SHP77 (cell line): ENCODE results near the gene TAGLN3.

ENCODE experiments used
- DNase-seq, 2 experiments: peaks; one replicate each; lab custom pipeline; 2025; lab: John Stamatoyannopoulos, UW

TAGLN3 gene

DNA sequence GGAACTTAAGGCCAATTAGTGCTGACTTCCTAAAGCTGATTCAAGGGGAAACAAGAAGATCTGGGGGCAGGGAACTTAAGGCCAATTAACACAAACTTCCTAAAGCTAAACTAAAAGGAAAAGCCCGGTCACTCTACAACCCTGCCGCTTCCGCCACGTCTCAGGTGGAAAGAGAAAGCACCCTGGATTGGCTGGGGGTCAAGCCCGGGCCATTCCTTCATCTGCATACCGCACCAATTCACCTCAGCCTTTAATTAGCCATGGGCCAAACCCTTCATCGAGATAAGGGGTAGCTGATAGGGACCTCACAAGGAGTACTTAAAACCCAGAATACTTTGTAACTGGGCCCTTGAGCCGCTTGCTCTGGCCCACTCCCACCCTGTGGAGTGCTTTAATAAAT lies 50.2 kb downstream of the TAGLN3 start:
- no peak for DNase-seq

DNA sequence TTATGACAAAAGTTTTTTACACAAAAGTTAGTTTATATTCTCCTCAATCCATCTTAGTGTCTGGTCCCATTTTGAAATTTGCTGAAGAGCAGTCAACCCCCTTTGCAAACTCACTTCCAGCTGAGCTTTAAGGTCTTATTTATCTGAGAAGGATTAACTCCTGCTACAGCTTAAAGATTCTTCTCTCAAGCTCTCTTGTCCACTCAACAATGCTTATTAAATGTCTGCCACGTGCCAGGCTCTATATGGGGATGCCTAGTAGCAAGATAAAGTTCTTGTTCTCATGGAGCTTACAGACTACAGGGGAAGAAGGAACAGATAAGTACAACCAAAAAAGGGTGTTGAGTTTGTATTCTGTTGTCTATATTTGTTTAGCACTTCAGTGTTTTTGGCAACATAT lies 54.5 kb downstream of the TAGLN3 start:
- no peak for DNase-seq

- no peak for DNase-seq
Measured at GRCh38 chr3:112056451-112056929, 57.8 kb downstream of the TAGLN3 start.

DNA sequence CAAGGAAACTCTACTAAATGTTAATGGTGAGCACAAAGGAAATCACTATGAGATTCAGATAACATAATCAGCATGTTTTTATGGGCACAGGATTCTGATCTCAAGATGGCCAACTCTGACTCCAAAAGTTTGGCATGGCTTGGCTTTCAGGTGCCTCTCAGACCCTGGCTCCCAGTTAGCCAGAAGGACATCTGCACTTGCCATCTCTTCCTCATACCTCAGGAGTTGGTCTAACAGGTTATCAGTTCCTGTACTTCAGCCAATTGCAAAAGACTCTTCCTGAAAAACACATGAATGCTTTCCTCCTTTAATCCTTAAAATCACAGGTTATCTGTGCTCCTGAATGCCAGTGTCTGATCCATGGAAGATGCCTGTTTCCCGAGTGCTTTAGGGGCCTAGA lies 60.8 kb downstream of the TAGLN3 start:
- DNase-seq = no peak

DNA sequence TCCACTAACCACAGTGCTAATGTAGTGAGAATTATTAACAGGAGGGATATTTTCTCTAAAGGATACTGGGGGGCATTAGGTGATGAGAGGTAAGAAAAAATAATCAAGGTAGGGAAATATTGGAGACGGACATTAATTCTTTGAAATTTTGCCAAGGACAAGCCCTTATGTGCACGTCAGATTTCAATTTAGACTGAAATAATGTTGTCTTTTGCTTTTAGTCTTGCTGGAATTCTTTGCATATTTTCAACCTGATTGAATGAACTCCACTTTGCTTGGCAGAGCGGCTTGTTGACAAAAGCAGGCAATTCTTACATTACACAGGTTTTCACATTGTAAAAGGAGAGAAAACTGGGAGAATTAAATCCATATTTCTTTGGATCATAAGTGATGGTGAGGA lies 62.4 kb downstream of the TAGLN3 start:
- no peak for DNase-seq
